Neural crest cell (in vitro differentiated cells): ENCODE data around the gene ZMYND12. TPM values are rescaled to one million over a fixed set of nuclear protein-coding genes. Genes with fewer than 3 reads are reported as not detected.

ENCODE experiments used
- DNase-seq: peaks from one replicate; pipeline ENCODE4 v3.0.0; 2021; ENCODE audit warnings: low read depth, mixed read lengths, low spot score
- H3K27ac Mint-ChIP-seq: one replicate; pipeline ENCODE4 v1.8.0; 2021; ENCODE audit warnings: mild to moderate bottlenecking, mixed read lengths; ENCODE audit not compliant: unreplicated experiment
- H3K27me3 Mint-ChIP-seq: 2 replicates; pipeline ENCODE4 v1.8.0; 2021; ENCODE audit warnings: low read depth, mild to moderate bottlenecking, mixed read lengths
- H3K36me3 Mint-ChIP-seq: 2 replicates; pipeline ENCODE4 v1.8.0; 2021; ENCODE audit warnings: low read depth, mild to moderate bottlenecking, mixed read lengths
- H3K4me1 Mint-ChIP-seq: 2 replicates; pipeline ENCODE4 v1.8.0; 2021; ENCODE audit warnings: mixed read lengths
- H3K4me3 Mint-ChIP-seq: one replicate; pipeline ENCODE4 v1.8.0; 2021; ENCODE audit warnings: mild to moderate bottlenecking, mixed read lengths
- H3K9me3 Mint-ChIP-seq: 2 replicates; pipeline ENCODE4 v1.8.0; 2021; ENCODE audit warnings: mixed read lengths
- total RNA-seq: library from RNA; stranded (reverse); gene quantifications from 2 replicates; pipeline ENCODE4 v1.2.1, GENCODE V29; 2021
- TF ChIP-seq, protein P1 (sequence below): fragments of 200-600 bp; sonication (generic); conservative IDR thresholded peaks from 2 replicates; pipeline ENCODE4 v1.5.0; 2021; ENCODE audit warnings: antibody characterized with exemption, mild to moderate bottlenecking

ZMYND12 gene
- total RNA-seq, 1 donor from 2014 or later = 0.61 TPM

DNA sequence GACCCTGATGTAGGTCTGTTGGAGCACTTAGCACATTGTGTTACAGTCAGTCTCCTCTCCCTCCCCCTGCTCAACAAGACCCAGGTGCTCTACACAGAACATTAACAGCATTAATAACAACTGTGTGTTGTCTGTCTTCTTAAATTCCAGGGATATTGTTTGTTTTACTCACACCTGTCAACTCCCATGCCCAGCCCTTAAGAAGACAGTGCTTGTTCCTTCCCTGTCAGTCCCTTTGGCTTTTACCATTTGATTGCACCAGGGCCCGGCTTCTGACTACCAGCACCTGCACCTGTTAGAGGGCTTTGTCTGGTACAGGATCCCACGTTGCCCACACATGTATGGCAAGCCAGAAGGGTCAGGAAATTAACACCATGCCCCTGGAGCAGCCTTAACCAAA, 63.6 kb downstream of the ZMYND12 start:
- H3K27me3 Mint-ChIP-seq = peaks cover 14% of the 10 kb centered on the region
- TF ChIP-seq, protein P1, sequence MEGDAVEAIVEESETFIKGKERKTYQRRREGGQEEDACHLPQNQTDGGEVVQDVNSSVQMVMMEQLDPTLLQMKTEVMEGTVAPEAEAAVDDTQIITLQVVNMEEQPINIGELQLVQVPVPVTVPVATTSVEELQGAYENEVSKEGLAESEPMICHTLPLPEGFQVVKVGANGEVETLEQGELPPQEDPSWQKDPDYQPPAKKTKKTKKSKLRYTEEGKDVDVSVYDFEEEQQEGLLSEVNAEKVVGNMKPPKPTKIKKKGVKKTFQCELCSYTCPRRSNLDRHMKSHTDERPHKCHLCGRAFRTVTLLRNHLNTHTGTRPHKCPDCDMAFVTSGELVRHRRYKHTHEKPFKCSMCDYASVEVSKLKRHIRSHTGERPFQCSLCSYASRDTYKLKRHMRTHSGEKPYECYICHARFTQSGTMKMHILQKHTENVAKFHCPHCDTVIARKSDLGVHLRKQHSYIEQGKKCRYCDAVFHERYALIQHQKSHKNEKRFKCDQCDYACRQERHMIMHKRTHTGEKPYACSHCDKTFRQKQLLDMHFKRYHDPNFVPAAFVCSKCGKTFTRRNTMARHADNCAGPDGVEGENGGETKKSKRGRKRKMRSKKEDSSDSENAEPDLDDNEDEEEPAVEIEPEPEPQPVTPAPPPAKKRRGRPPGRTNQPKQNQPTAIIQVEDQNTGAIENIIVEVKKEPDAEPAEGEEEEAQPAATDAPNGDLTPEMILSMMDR = no peak
- no peak overlapping the region for H3K4me3 Mint-ChIP-seq
- H3K9me3 Mint-ChIP-seq = no peaks in the 10 kb centered on the region
- DNase-seq = no peak
- no peaks in the 10 kb centered on the region for H3K4me1 Mint-ChIP-seq
- no peak overlapping the region for H3K27ac Mint-ChIP-seq
- no peaks in the 10 kb centered on the region for H3K36me3 Mint-ChIP-seq

DNA sequence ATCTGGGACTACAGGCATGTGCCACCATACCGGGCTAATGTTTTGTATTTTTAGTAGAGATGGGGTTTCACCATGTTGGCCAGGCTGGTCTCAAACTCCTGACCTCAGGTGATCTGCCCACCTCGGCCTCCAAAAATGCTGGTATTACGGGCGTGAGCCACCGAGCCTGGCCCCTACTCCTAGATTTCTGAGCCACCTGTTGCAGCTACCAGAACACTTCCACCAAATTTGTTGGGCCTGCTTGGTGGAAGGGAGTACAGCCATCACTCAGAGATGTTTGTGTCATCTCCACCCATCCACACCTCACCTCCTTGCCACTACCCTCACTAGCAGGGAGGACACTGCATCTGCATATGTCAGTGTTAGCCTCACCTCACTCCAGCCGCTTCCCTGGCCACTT, 69.8 kb downstream of the ZMYND12 start:
- no peak overlapping the region for H3K27ac Mint-ChIP-seq

DNA sequence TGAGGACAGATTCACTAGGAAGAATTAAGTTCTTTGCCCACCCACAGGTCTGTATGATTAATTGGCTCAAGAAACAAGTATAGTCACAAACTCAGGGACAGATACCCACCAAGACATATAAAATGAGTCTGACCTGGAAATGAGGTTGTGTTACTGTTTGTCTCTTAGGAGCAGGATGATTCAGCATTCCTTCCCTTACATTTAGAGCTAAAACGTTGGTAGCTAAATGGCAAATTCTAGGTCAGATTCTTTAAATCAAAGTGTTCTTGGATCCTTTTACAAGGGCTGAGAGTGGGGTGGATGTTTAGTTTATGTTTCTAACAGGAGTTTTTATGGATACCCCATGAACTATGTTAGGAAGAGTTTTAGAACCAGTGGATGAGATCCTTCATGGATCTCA, 70.5 kb downstream of the ZMYND12 start:
- Mint-ChIP-seq H3K27ac (no peak overlapping the region), H3K27me3 (peaks cover 49% of the 10 kb centered on the region), H3K4me3 (no peak overlapping the region), H3K4me1 (peaks cover 4% of the 10 kb centered on the region), H3K36me3 (no peaks in the 10 kb centered on the region), H3K9me3 (no peaks in the 10 kb centered on the region)
- no peak for DNase-seq
- TF ChIP-seq, protein P1 = no peak

More for the DNA sequence above, 69.8 kb downstream of the ZMYND12 start:
- Mint-ChIP-seq H3K4me3 (no peak overlapping the region), H3K4me1 (peaks cover 4% of the 10 kb centered on the region), H3K9me3 (no peaks in the 10 kb centered on the region), H3K36me3 (no peaks in the 10 kb centered on the region), H3K27me3 (peaks cover 48% of the 10 kb centered on the region)
- TF ChIP-seq, protein P1 = no peak
- DNase-seq = no peak

DNA sequence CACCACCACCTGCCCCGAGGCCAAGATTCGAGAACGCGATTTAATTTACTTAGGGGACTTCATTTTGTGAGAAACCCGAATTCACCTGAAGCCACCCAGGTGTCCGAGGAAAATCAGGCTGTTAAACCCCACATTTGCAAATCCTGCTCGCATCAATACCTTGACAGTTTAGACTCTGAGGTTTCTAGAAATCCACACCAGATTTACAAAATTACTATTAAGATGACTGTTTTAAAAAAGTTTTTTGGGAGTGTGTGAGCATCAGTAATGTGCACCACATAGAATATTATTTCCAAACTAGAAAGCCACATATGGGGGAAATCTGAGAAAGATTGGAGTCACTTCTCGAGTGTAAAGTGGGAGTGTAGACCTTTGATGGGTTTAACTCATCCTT, 74.5 kb downstream of the ZMYND12 start:
- Mint-ChIP-seq H3K27me3 (peaks cover 81% of the 10 kb centered on the region), H3K4me1 (peaks cover 9% of the 10 kb centered on the region), H3K27ac (no peak overlapping the region), H3K4me3 (peak overlapping the region; percentile 72), H3K9me3 (no peaks in the 10 kb centered on the region), H3K36me3 (no peaks in the 10 kb centered on the region)
- no peak for DNase-seq
- TF ChIP-seq, protein P1 = no peak

DNA sequence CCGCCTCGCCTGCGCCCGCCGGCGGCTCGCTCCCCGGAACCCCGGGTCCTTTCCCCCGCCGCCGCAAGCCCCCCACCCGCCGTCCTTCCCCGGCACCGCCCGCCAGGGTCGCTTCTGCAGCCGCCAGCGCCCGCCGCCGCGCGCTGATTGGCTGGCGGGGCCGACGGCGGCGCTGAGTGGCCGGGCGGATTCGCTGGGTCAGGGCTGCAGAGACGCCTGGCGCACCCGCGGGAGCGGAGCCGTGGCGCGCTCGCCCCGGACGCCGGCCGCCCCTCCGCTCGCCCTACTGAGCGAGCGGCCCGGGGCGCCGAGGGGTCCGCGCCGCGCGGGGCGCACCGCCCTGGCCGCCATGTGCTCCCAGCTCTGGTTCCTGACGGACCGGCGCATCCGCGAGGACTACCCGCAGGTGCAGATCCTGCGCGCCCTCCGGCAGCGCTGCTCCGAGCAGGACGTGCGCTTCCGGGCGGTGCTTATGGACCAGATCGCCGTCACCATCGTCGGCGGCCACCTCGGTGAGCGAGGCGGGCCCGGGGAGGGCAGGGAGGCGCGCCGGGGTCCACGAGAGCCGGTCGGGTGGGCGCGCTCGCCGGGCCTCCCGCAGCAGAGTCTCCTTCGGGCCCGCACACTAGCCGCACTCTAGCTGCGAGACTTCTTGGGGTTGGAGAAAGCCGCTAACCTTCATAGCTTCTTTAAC, 75.1 kb downstream of the ZMYND12 start, which contains the start of gene RIMKLA:
Gene RIMKLA, plus strand, starts transcription at position 207 of the 694 bp plus-strand sequence. Its CDS starts 143 bp downstream, at position 350.
- TF ChIP-seq, protein P1 = no peak
- H3K9me3 Mint-ChIP-seq = no peaks in the 10 kb centered on the region
- H3K4me3 Mint-ChIP-seq = peak within 1 kb of the TSS; percentile 86
- peaks cover 9% of the 10 kb centered on the region for H3K4me1 Mint-ChIP-seq
- H3K36me3 Mint-ChIP-seq = no peaks in the 10 kb centered on the region
- H3K27me3 Mint-ChIP-seq = peaks cover 82% of the 10 kb centered on the region
- no peak within 1 kb of the TSS for H3K27ac Mint-ChIP-seq
- peak; percentile 57 for DNase-seq

Other genes starting within 250 kb of the ZMYND12 start
- 40.2 and 42.7 TPM in 2 replicates for gene FOXJ3, start 120.8 kb downstream of the ZMYND12 start, total RNA-seq
- gene RIMKLA, start 75.2 kb downstream of the ZMYND12 start, total RNA-seq = 2.7 and 3.4 TPM in 2 replicates
- 32.6 and 33.9 TPM in 2 replicates for gene PPCS, start 521 bp upstream of the ZMYND12 start, total RNA-seq
- 6.9 and 7.5 TPM in 2 replicates for gene CCDC30, start 7.3 kb upstream of the ZMYND12 start, total RNA-seq
- 69.2 and 75.2 TPM in 2 replicates for gene PPIH, start 202.4 kb upstream of the ZMYND12 start, total RNA-seq
- gene YBX1, start 226.4 kb upstream of the ZMYND12 start, total RNA-seq = 1,242 and 1,309 TPM in 2 replicates